ENCODE measurements around the gene NDUFS1.
"Not testable (repeated sequence)": the region's sequence is repeated elsewhere in the genome, so short reads cannot be mapped to it uniquely, and the experiment has no call there.

- TF ChIP-seq CTCF, POLR2A (IDR thresholded peaks at IDR 0.05): not testable (repeated sequence)
Measured at GRCh38 chr2:206098872-206099271, 60.4 kb downstream of the NDUFS1 start.

All from right lobe of liver (tissue), 4 donors.